Fibroblast of mammary gland (primary cell): ENCODE data around the gene CAPN15.

ENCODE experiments used
- DNase-seq: peaks from one replicate; pipeline ENCODE4 v3.0.0-alpha.2; 2010; ENCODE audit warnings: low read depth
- H3K4me3 ChIP-seq: 2 replicates; pipeline ENCODE4 v1.5.1; 2011; ENCODE audit warnings: low read depth, mild to moderate bottlenecking, low read length, moderate library complexity; ENCODE audit not compliant: control insufficient read depth
- CTCF ChIP-seq: conservative IDR thresholded peaks from 2 replicates; pipeline ENCODE4 v1.5.1; 2011; ENCODE audit warnings: low read depth, low read length, inconsistent platforms; ENCODE audit not compliant: control insufficient read depth, insufficient read depth

Gene CAPN15

GRCh38 chr16:526181-527014 is 1.1 kb upstream of the CAPN15 start:
- no peak for TF ChIP-seq CTCF
- peak; percentile 41 for DNase-seq
- peak overlapping the region; percentile 70 for H3K4me3 ChIP-seq

- DNase-seq: peak; percentile 76
- TF ChIP-seq CTCF: no peak
- peak overlapping the region; percentile 74 for H3K4me3 ChIP-seq
Observed at GRCh38 chr16:528111-529011, 849 bp downstream of the CAPN15 start.

GRCh38 chr16:529012-529575 is 1.6 kb downstream of the CAPN15 start:
- DNase-seq: peak; percentile 7
- no peak for TF ChIP-seq CTCF
- peak overlapping the region; percentile 74 for H3K4me3 ChIP-seq

GRCh38 chr16:530111-530817 is 2.8 kb downstream of the CAPN15 start:
- no peak overlapping the region for H3K4me3 ChIP-seq
- no peak for TF ChIP-seq CTCF
- no peak for DNase-seq

GRCh38 chr16:531494-532125 is 4.1 kb downstream of the CAPN15 start:
- no peak overlapping the region for H3K4me3 ChIP-seq
- DNase-seq: no peak
- TF ChIP-seq CTCF: no peak
